Measurements from ENCODE around the gene VPS26C. TPM values are rescaled to one million over a fixed set of nuclear protein-coding genes. Genes with fewer than 3 reads are reported as not detected.

Gene VPS26C
- polyA plus RNA-seq, 3 donors = 42.4 to 47.4 (median 45.3) TPM

DNA sequence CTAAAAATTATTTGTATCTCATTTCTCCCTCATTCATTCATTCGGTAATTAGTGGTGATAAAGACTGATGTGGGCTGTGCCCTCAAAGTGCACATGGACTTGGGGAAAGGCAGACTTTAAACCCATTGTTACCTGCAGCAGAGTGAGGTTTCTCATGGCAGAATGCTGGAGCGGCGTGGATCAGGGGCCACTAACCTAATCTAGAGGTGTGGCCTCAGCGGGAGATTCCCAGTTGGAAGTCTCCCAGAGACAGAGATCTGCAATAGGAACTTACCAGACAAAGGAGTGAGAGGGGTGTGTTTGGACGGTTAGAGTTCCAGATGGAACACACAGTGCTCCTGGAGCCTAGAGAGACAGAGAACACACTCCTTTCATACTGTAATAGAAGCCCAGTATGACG is 73.5 kb downstream of the VPS26C start:
- no peak for DNase-seq (ENCODE audit: extremely low read depth in 1 of 11, low read depth in 9 of 11, low spot score in 4 of 11)

DNA sequence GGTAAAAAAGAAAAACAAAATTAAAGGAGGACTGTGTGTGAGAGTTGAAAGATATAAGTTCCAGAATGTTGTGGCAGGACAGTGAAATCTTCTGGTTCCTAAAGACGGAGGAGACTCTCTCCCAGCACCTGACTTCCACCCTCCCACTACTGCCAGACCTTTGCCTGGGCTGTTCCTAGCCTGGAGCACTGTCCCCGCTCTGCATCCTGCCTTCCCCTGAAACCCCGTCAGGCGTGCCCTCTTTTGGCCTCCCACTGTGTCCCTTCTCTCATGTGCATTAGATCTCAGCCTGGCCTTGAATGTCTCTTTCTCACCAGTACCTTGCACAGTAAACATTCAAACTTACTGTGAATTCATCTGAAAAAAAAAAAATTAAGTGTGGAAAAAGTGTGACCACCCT is 74.1 kb downstream of the VPS26C start:
- DNase-seq (ENCODE audit: extremely low read depth in 1 of 11, low read depth in 9 of 11, low spot score in 4 of 11) = no peak

DNA sequence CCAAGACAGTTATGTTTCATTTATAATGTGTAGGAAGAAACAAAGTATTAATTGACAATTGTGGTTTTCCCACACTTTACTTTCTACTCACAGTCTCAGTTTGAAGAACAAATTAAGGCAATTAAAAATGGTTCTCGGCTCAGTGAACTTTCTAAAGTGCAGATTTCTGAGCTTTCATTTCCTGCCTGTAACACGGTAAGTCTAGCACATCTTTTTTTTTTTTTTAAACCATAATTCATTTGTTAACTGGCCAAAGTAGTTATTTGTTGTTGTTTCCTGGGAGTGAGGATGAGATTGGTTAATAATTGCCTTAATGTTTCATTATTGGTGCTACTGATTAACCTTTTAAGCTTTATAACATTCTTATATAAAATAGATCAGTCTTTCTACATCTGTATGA is 75.1 kb downstream of the VPS26C start:
- DNase-seq (ENCODE audit: extremely low read depth in 1 of 11, low read depth in 9 of 11, low spot score in 4 of 11) = no peak

DNA sequence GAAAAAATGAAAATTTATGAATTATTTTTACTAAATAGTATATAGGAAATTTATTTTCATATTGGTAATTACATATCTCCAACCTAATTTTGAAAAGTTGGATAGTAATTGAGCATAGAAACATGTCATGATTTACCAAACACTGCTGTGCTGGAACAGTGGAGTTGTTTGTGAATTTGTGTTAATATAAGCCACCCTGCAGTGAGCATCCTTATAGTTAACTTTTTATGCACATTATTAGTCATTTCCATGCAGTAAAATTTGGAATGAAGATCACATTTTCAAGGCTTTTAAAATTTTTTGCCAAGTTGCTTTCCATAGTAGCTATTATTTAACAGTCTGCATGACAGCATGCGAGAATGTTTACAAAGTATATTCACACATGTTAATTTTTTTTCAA is 78.3 kb downstream of the VPS26C start:
- DNase-seq (ENCODE audit: extremely low read depth in 1 of 11, low read depth in 9 of 11, low spot score in 4 of 11) = no peak

DNA sequence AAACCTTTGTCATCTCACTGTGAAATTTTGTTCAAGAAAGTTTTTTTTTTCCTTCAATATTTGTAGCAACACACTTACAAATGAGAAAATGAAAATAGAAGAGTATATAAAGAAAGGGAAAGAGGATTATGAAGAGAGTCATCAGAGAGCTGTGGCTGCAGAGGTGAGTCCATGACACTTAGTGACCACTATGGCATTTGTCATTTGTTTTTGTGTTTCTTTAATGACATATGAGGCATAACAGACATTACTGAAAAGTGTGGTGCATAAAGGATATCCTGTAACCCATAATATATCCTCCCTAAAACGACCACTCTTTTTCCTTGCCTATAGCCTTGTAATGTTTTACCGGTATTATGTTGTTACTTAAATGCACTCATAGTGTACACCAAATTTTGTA is 80.2 kb downstream of the VPS26C start:
- no peak for DNase-seq (ENCODE audit: extremely low read depth in 1 of 11, low read depth in 9 of 11, low spot score in 4 of 11)

DNA sequence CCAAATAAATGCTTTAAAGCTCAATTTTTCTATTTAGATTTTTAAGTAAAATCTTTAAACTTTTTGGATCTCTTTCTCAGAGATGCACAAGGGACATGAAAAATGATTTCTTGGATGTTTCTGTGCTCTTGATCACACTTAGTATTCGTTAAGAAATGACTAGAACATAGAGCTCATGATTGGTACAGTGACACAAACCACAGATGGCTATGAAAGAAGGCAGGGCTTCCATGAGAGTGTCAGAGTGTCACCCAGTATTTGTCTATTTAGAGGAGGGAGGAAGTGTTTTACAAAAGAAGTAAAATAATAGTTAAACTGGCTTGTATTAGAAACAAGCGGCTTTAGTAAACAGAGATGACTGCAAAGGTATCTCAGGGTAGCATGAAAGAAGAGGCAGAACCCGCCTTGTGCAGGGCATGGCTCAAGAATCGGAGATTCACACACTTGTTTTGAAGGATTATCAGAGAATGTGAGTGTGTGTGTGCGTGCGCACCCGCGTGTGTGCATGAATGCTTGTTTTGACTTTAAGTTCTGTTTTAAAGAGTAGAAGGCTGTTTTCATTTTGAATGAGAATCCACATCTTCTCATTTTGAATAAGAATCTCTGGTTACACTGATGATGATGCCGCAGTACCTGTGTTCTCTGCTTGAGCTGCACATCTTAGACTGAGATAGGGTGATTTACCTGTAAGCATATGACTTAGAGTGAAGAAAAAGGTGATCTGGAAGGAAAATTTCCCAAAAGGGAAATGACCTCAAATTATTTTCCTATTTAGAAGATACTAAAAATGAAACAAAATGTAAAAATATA is 82.1 kb downstream of the VPS26C start:
- no peak for DNase-seq (ENCODE audit: extremely low read depth in 1 of 11, low read depth in 9 of 11, low spot score in 4 of 11)

DNA sequence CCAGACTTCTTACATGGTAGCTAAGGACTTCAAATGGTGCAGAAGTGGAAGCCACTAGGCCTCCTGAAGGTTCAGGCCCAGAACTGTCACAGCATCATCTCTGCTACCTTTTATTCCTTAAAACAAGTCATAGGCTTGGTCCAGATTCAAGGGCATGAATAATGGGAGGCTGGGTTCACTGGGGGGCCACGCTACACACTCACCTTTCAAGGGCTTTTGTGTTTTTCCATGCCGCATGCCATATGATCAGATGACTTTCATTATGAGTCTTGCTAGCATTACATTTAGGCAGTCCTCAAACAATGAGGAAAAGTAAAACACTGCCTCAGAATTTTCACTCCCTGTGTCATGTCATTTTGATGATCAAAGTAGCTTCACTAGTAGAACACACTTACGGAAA is 83.4 kb downstream of the VPS26C start:
- no peak for DNase-seq (ENCODE audit: extremely low read depth in 1 of 11, low read depth in 9 of 11, low spot score in 4 of 11)

DNA sequence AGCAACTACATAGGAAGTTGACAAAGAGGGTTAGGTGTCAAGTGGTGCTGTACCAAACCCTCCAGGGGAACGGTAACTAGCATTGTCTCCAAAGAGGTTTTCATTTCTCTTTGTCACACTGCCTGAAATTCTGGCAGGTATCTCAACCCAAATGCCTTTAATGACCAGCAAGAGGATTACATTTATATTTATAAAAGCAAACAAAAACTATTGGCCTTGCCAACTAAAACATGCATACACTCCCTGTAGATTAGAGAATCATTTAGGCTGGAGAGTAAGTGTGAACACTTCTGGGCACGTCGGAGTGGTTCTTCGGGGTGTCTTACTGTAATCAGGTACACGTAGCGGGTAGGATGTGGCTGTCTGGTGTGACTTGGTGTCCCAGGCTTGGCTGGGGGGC is 84.9 kb downstream of the VPS26C start:
- no peak for DNase-seq (ENCODE audit: extremely low read depth in 1 of 11, low read depth in 9 of 11, low spot score in 4 of 11)

DNA sequence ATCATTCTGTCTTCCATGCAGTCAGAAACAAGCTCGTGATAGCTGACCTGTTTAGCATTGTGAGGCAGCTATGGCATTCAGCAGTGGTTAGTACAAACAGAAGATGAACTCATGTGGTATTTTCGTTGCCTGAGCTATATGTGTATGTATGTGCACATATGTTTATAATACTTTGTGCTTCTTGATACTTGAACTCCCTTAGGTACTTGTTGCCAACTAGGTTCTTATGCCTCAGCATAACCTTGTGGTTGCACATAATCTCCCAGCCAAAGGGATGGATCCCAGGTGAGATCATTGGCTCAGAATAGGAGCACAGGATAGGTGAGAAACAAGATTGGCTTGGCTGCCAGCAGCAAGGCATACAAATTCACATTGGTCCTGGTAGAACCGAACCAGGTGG is 86.1 kb downstream of the VPS26C start:
- no peak for DNase-seq (ENCODE audit: extremely low read depth in 1 of 11, low read depth in 9 of 11, low spot score in 4 of 11)

DNA sequence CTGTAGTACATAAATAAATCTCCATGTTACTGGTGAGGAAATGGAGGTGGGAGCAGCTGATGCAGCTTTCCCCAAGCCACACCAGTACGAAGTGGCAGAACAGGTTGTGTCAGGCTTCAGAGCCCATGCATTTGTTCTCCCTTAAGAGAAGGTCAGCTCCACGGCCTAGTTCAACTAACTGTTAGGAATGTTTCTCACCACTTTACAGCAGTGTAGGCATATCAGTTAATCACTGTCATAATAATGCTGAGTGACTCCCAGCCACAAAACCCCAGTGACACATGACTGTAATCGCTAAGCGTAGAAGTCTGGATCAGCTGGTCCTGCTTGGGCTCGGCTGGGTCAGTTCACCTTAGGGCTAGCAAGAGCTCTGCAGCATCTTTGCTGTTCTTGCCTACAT is 90.4 kb downstream of the VPS26C start:
- DNase-seq (ENCODE audit: extremely low read depth in 1 of 11, low read depth in 9 of 11, low spot score in 4 of 11) = peak in 4 of 11 donors; percentile 35 to 45 (median 39)

Other genes starting within 250 kb of the VPS26C start
- 10 to 100 TPM; 26.7 to 36.9 (median 33.6) TPM for gene PIGP, start 194.3 kb downstream of the VPS26C start, polyA plus RNA-seq (ENCODE audit: insufficient read length in 3 of 3)
- 100 to 1,000 TPM; 160 to 192 (median 180) TPM for gene TTC3, start 194.1 kb downstream of the VPS26C start, polyA plus RNA-seq (ENCODE audit: insufficient read length in 3 of 3)
- gene DYRK1A, start 99.4 kb upstream of the VPS26C start, polyA plus RNA-seq (ENCODE audit: insufficient read length in 3 of 3) = 10 to 100 TPM; 63.1 to 76.2 (median 67.2) TPM

Data from renal cortex interstitium (tissue), 11 donors.